ENCODE data around the gene SLC39A11. TPM values are rescaled to one million over a fixed set of nuclear protein-coding genes. Genes with fewer than 3 reads are reported as not detected.
"Not testable (repeated sequence)": the region's sequence is repeated elsewhere in the genome, so short reads cannot be mapped to it uniquely, and the experiment has no call there.

The SLC39A11 gene
- polyA plus RNA-seq, 1 donor from 2014 or later: 8.0 TPM

DNA sequence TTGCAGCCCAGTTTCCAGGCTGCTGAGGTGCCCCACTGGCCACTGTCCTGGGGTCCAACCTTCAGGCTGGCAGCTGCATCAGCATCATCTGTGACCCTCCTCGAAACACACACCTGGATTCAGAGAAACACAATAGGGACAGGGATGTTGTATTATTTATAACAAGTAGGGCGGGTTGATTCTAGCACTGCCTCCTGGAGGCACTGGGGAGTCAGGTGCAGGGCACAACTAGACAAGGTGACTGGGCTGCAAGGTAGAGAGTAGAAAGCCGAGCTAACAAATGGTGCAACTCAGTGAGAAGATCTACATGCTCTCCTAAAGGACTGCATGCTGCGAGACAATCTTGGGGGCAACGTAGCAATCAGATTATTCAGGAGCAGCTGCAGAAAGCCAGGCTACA lies 317.3 kb downstream of the SLC39A11 start:
- H3K36me3 ChIP-seq (ENCODE audit: insufficient read depth, low read length): no peaks in the 10 kb centered on the region

DNA sequence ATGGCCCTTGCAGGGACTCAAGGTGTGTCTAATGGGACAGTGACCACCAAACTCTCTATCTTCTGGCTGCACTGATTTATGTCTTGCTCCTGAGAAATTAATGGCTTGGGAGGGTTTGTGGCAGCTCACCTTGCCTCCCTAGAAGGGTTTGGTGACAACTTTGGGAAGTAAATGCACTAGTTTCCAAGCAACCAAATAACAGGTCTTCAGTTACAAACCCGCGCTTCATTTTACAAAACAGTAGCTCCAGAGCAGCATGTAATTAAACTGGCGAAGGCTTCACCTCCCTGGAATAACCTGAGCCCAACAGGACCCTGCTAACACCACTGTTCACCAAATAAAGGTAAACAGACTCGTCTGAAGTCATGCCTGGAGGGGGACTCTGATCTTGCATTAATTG lies 318.3 kb downstream of the SLC39A11 start:
- Histone ChIP-seq H2AFZ (ENCODE audit: low read depth, low read length) (no peak overlapping the region), H3K9me2 (ENCODE audit: insufficient read depth, low read length) (no peaks in the 10 kb centered on the region), H3K27me3 (ENCODE audit: insufficient read depth, low read depth, low read length) (no peaks in the 10 kb centered on the region), H3K4me3 (ENCODE audit: low read length) (no peak overlapping the region), H3F3A (ENCODE audit: insufficient read depth, low read length, poor library complexity, severe bottlenecking) (no peaks in the 10 kb centered on the region), H4K20me1 (ENCODE audit: insufficient read depth) (no peaks in the 10 kb centered on the region), H3K36me3 (ENCODE audit: insufficient read depth, low read length) (no peaks in the 10 kb centered on the region), H3K4me2 (ENCODE audit: low read length) (no peak overlapping the region), H3K27ac (ENCODE audit: low read length) (no peak overlapping the region), H3K9me3 (ENCODE audit: low read length) (no peaks in the 10 kb centered on the region), H3K9ac (ENCODE audit: low read length) (no peak overlapping the region), H3K79me2 (replicated peaks; ENCODE audit: insufficient read depth, low read length) (no peaks in the 10 kb centered on the region)
- TF ChIP-seq EP300 (conservative IDR thresholded peaks at IDR 0.05; ENCODE audit: poor library complexity, severe bottlenecking) (no peak), EZH2 (IDR thresholded peaks at IDR 0.05; ENCODE audit: borderline replicate concordance, insufficient read depth, low read length, poor library complexity, severe bottlenecking) (no peak), RAD21 (conservative IDR thresholded peaks at IDR 0.05) (no peak), POLR2AphosphoS5 (IDR thresholded peaks at IDR 0.05) (no peak), TAF1 (IDR thresholded peaks at IDR 0.05; ENCODE audit: low read depth) (no peak), MXI1 (conservative IDR thresholded peaks at IDR 0.05; ENCODE audit: poor library complexity, severe bottlenecking) (no peak), SMC3 (conservative IDR thresholded peaks at IDR 0.05; ENCODE audit: poor library complexity) (no peak)
- TF ChIP-seq, protein P1, sequence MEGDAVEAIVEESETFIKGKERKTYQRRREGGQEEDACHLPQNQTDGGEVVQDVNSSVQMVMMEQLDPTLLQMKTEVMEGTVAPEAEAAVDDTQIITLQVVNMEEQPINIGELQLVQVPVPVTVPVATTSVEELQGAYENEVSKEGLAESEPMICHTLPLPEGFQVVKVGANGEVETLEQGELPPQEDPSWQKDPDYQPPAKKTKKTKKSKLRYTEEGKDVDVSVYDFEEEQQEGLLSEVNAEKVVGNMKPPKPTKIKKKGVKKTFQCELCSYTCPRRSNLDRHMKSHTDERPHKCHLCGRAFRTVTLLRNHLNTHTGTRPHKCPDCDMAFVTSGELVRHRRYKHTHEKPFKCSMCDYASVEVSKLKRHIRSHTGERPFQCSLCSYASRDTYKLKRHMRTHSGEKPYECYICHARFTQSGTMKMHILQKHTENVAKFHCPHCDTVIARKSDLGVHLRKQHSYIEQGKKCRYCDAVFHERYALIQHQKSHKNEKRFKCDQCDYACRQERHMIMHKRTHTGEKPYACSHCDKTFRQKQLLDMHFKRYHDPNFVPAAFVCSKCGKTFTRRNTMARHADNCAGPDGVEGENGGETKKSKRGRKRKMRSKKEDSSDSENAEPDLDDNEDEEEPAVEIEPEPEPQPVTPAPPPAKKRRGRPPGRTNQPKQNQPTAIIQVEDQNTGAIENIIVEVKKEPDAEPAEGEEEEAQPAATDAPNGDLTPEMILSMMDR (IDR thresholded peaks at IDR 0.05; ENCODE audit: poor library complexity, severe bottlenecking): no peak
- TF ChIP-seq, protein P2, sequence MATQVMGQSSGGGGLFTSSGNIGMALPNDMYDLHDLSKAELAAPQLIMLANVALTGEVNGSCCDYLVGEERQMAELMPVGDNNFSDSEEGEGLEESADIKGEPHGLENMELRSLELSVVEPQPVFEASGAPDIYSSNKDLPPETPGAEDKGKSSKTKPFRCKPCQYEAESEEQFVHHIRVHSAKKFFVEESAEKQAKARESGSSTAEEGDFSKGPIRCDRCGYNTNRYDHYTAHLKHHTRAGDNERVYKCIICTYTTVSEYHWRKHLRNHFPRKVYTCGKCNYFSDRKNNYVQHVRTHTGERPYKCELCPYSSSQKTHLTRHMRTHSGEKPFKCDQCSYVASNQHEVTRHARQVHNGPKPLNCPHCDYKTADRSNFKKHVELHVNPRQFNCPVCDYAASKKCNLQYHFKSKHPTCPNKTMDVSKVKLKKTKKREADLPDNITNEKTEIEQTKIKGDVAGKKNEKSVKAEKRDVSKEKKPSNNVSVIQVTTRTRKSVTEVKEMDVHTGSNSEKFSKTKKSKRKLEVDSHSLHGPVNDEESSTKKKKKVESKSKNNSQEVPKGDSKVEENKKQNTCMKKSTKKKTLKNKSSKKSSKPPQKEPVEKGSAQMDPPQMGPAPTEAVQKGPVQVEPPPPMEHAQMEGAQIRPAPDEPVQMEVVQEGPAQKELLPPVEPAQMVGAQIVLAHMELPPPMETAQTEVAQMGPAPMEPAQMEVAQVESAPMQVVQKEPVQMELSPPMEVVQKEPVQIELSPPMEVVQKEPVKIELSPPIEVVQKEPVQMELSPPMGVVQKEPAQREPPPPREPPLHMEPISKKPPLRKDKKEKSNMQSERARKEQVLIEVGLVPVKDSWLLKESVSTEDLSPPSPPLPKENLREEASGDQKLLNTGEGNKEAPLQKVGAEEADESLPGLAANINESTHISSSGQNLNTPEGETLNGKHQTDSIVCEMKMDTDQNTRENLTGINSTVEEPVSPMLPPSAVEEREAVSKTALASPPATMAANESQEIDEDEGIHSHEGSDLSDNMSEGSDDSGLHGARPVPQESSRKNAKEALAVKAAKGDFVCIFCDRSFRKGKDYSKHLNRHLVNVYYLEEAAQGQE (IDR thresholded peaks at IDR 0.05; ENCODE audit: borderline replicate concordance): no peak

More for the DNA sequence above, 317.3 kb downstream of the SLC39A11 start:
- no peak overlapping the region for H3K27ac ChIP-seq (ENCODE audit: low read length)
- H4K20me1 ChIP-seq (ENCODE audit: insufficient read depth): no peaks in the 10 kb centered on the region
- TF ChIP-seq POLR2AphosphoS5 (IDR thresholded peaks at IDR 0.05) (no peak), MXI1 (conservative IDR thresholded peaks at IDR 0.05; ENCODE audit: poor library complexity, severe bottlenecking) (no peak), RAD21 (conservative IDR thresholded peaks at IDR 0.05) (no peak), SMC3 (conservative IDR thresholded peaks at IDR 0.05; ENCODE audit: poor library complexity) (no peak), TAF1 (IDR thresholded peaks at IDR 0.05; ENCODE audit: low read depth) (no peak), EP300 (conservative IDR thresholded peaks at IDR 0.05; ENCODE audit: poor library complexity, severe bottlenecking) (no peak), EZH2 (IDR thresholded peaks at IDR 0.05; ENCODE audit: borderline replicate concordance, insufficient read depth, low read length, poor library complexity, severe bottlenecking) (no peak)
- TF ChIP-seq, protein P1 (IDR thresholded peaks at IDR 0.05; ENCODE audit: poor library complexity, severe bottlenecking): no peak
- TF ChIP-seq, protein P2 (IDR thresholded peaks at IDR 0.05; ENCODE audit: borderline replicate concordance): no peak
- H3K9ac ChIP-seq (ENCODE audit: low read length): no peak overlapping the region
- H3K9me3 ChIP-seq (ENCODE audit: low read length): no peaks in the 10 kb centered on the region
- H2AFZ ChIP-seq (ENCODE audit: low read depth, low read length): no peak overlapping the region
- no peak overlapping the region for H3K4me3 ChIP-seq (ENCODE audit: low read length)
- no peak overlapping the region for H3K4me2 ChIP-seq (ENCODE audit: low read length)
- no peaks in the 10 kb centered on the region for H3K9me2 ChIP-seq (ENCODE audit: insufficient read depth, low read length)
- H3K27me3 ChIP-seq (ENCODE audit: insufficient read depth, low read depth, low read length): no peaks in the 10 kb centered on the region
- H3F3A ChIP-seq (ENCODE audit: insufficient read depth, low read length, poor library complexity, severe bottlenecking): no peaks in the 10 kb centered on the region
- no peaks in the 10 kb centered on the region for H3K79me2 ChIP-seq (replicated peaks; ENCODE audit: insufficient read depth, low read length)

DNA sequence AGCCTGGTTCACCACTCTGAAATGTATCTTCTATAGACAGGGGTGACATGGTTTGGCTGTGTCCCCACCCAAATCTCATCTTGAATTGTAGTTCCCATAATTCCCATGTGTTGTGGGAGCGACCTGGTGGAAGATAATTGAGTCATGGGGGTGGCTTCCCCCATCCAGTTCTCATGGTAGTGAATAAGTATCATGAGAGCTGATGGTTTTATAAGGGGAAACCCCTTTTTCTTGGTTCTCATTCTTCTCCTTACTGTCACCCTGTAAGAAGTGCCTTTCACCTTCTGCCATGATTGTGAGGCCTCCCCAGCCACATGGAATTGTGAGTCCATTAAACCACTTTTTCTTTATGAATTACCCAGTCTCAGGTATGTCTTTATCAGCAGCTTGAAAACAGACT lies 319.3 kb downstream of the SLC39A11 start:
- not testable (repeated sequence) for H3K4me2 ChIP-seq (ENCODE audit: low read length); H3K9ac ChIP-seq (ENCODE audit: low read length); H3K4me3 ChIP-seq (ENCODE audit: low read length); H3K9me2 ChIP-seq (ENCODE audit: insufficient read depth, low read length); H3K36me3 ChIP-seq (ENCODE audit: insufficient read depth, low read length); H3K27me3 ChIP-seq (ENCODE audit: insufficient read depth, low read depth, low read length); H3K9me3 ChIP-seq (ENCODE audit: low read length); H3K79me2 ChIP-seq (replicated peaks; ENCODE audit: insufficient read depth, low read length); H3K27ac ChIP-seq (ENCODE audit: low read length); H2AFZ ChIP-seq (ENCODE audit: low read depth, low read length); H3F3A ChIP-seq (ENCODE audit: insufficient read depth, low read length, poor library complexity, severe bottlenecking); H4K20me1 ChIP-seq (ENCODE audit: insufficient read depth)
